Measurements from ENCODE around the gene GOPC.

GOPC gene

DNA sequence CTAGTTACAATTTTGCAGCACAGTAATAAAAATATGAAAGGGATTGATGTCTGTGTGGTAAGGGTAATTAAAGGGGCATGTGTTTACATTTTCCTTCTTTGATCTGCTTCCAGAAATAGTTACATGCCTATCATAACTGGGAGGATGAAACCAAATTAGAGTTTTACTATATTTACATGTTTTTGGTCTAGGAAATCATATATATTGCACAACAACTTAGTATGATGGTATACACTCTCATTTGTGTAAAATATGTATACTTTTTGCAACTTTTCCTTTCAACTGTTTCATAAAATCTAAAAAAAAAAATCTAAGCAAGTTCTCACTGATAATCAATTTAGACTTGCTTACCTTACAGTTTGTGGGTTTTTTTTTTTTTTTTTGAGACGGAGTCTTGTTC, 87.7 kb downstream of the GOPC start:
- no peak for DNase-seq (ENCODE audit: low read depth)

DNA sequence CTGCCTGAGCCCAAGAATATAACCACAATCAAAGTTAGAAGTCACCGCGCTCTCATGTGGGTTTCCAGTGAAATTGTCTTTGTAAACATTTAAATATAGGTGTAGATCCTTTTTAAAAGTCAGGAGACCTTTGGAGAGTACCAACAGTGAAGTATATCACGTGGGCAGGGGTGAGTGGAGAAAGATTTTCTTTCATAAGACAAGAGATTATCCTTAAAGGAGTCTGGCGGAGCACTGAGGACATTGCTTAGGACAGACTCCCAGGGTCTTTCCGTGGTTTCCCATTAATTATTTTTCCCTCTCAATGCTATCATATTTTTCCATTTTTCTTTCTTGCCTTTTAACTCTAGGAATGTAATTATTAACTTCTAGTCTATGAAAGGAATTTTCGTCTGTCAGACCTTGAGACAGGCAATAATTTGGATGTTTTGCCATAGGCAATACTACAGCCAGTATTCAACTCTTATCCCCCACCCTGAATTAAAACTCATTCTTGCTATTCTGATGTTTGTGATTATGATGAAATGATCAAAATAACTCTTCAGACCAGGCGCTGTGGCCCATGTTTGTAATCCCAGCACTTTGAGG, 88.4 kb downstream of the GOPC start:
- no peak for DNase-seq (ENCODE audit: low read depth)

DNA sequence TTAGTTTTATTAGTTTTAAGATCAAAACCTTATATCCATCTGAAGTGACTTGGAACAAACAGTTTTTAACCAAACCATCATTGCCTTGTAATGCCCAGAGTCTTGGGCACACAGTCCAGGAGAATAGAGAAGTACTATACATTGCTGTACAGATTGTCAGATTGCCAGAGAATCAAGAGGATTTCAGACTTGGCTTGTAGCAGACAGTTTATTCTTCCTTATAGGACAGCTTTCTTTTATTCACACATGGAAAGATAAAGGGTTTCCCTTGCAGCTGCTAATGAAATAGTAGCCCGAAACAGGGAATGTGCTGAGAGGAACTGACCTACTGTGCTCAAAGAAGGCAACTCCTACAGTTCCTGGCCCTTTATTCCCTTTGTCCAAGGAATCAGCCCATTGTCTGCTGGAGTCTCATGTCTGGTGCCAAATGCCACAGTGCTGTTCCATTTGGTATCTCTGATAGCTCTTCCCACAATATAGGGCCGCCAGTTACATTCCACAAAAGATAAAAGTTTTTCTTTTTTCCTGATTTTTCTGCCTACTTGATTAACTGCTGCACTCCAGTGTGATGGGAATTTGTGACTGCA, 89.2 kb downstream of the GOPC start:
- no peak for DNase-seq (ENCODE audit: low read depth)

DNA sequence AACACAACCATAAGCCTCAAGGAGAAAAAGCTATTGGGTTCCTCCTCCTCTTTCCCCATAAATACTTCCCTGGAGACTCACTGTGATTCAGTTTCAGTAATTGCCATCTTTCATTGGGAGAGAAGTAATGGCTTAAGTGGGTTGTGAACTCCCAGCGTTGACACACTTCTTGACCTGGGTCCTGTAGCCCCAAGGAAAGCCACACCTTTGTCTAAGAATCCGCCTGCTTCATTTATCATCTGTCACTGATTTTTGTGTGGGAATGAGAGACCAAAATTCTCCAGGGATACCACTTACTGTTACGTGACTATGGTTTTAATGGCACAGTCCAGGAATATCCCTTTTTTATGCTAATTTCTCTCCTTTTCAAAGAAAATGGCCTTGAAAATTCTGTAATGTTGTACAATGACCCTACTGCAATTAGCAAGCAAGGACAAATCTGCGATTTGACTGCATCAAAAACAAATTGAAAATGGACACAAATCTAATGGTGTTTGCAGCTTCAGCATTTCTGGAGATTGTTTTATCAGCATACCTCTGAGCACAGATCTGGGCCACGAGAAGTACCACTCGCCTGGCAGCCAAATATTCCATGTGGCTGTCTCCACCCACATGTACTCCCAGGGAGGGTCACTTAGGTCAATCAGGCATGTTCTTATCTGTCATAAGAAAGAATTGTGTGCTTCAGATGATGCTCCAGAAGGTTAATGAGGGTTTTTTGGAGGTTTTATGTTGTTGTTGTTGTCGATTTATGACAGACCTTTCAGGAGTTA, 90.1 kb downstream of the GOPC start:
- no peak for DNase-seq (ENCODE audit: low read depth)
